GM12875 (cell line): ENCODE measurements around the gene ENPEP.

Experiments
- H3K4me3 ChIP-seq: one replicate; pipeline ENCODE4 v1.5.1; 2011; ENCODE audit warnings: low read depth, low read length, control low read depth
- TF ChIP-seq, protein P1 (sequence below): IDR thresholded peaks from 2 replicates; pipeline ENCODE4 v1.5.1; 2011; ENCODE audit warnings: low read depth, mild to moderate bottlenecking, control low read depth, inconsistent platforms, low read length, moderate library complexity, borderline replicate concordance; ENCODE audit not compliant: insufficient read depth

Gene ENPEP

DNA sequence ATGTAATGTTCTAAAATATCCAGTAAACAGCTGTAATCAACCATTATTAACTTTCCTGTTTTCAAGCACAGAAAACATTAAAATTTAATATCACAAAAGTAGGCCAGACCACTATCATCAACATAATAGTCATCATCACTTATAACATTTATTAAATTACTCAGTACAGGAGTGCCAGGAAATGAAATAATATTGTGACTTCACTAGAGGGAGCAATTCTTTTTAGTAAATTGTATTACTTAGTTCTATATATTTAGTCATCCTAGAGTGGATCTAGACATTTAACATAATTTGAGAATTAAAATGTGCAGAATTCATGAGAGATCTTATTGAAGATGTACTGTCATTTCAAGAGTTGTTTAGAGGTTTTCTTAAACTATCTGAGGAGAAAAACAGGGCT lies 113.3 kb downstream of the ENPEP start:
- no peak overlapping the region for H3K4me3 ChIP-seq
- TF ChIP-seq, protein P1, sequence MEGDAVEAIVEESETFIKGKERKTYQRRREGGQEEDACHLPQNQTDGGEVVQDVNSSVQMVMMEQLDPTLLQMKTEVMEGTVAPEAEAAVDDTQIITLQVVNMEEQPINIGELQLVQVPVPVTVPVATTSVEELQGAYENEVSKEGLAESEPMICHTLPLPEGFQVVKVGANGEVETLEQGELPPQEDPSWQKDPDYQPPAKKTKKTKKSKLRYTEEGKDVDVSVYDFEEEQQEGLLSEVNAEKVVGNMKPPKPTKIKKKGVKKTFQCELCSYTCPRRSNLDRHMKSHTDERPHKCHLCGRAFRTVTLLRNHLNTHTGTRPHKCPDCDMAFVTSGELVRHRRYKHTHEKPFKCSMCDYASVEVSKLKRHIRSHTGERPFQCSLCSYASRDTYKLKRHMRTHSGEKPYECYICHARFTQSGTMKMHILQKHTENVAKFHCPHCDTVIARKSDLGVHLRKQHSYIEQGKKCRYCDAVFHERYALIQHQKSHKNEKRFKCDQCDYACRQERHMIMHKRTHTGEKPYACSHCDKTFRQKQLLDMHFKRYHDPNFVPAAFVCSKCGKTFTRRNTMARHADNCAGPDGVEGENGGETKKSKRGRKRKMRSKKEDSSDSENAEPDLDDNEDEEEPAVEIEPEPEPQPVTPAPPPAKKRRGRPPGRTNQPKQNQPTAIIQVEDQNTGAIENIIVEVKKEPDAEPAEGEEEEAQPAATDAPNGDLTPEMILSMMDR: no peak

DNA sequence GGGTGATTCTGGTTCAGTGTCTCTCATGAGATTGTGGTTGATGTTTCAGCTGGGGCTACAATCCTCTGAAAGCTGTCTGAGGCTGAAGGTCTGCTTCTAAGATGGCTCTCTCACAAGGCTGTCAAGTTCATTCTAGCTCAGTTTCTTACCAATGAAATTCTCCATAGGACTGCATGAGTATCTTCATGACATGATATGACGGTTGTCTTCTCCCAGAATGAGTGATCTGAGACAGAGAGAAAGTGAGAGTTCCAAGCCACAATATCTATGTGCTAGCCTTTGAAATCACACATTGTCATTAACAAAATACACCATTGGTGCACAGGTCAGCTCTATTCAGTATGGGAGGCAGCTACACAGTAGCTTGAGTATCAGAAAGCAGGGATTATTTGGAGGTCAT lies 119.6 kb downstream of the ENPEP start:
- H3K4me3 ChIP-seq: no peak overlapping the region
- TF ChIP-seq, protein P1: no peak

- TF ChIP-seq, protein P1: no peak
- H3K4me3 ChIP-seq: no peak overlapping the region
These were observed 120.5 kb downstream of the ENPEP start for GRCh38 chr4:110596431-110596830.

- H3K4me3 ChIP-seq: no peak overlapping the region
- TF ChIP-seq, protein P1: no peak
These were observed 121.6 kb downstream of the ENPEP start for GRCh38 chr4:110597582-110597981.

DNA sequence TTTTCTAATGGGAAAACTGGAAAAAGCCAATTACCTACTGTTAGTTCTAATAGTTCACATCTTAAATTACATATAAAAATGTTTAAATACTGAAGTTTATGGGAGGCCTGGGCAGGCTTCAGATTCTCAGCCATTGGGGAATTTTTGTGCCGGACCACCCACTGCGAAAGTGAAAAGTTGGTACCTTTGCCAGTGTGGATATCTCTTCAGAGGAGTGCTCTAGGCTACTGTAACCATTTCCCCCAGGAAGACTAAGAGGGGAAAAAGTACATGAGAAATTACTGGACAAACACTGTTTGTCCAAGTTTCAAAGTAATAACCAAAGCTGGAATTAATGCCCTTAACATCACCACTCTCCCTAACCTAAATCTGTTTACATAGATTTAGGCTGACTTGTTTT lies 126.1 kb downstream of the ENPEP start:
- TF ChIP-seq, protein P1: no peak
- H3K4me3 ChIP-seq: no peak overlapping the region

- H3K4me3 ChIP-seq: no peak overlapping the region
- TF ChIP-seq, protein P1: no peak
These were observed 129.1 kb downstream of the ENPEP start for GRCh38 chr4:110605077-110605476.

- TF ChIP-seq, protein P1: no peak
- no peak overlapping the region for H3K4me3 ChIP-seq
These were observed 133.2 kb downstream of the ENPEP start for GRCh38 chr4:110609044-110609750.
